Brain microvascular endothelial cell (primary cell): ENCODE measurements around the gene PLXNB1.
"Not testable (repeated sequence)": the region's sequence is repeated elsewhere in the genome, so short reads cannot be mapped to it uniquely, and the experiment has no call there.

Experiments
- DNase-seq: peaks from one replicate; pipeline ENCODE4 v3.0.0-alpha.2; 2020
- H3K27ac ChIP-seq: fragments of 250-450 bp; sonication (Bioruptor Pico); 2 replicates; pipeline ENCODE4 v1.5.1; 2020; ENCODE audit warnings: mild to moderate bottlenecking, moderate library complexity
- H3K27me3 ChIP-seq: fragments of 250-450 bp; sonication (Bioruptor Pico); replicated peaks from 2 replicates; pipeline ENCODE4 v1.5.1; 2020; ENCODE audit warnings: mild to moderate bottlenecking
- H3K36me3 ChIP-seq: fragments of 250-450 bp; sonication (Bioruptor Pico); replicated peaks from 2 replicates; pipeline ENCODE4 v1.5.1; 2020; ENCODE audit warnings: mild to moderate bottlenecking
- H3K4me3 ChIP-seq: 2 replicates; pipeline ENCODE4 v1.5.1; 2011; ENCODE audit warnings: low read depth, mild to moderate bottlenecking, control low read depth, low read length, moderate library complexity
- CTCF ChIP-seq: IDR thresholded peaks from 2 replicates; pipeline ENCODE4 v1.5.1; 2011; ENCODE audit warnings: low read depth, mild to moderate bottlenecking, moderate library complexity, low read length, control low read depth, inconsistent platforms; ENCODE audit errors: missing control alignments
- in situ Hi-C: cut with HindIII; loops from 2 replicates; pipeline ENCODE4 v1.10.0; 2017; ENCODE audit warnings: low sequenced_read_pairs, low pct_ligation_motif_present

Gene PLXNB1

DNA sequence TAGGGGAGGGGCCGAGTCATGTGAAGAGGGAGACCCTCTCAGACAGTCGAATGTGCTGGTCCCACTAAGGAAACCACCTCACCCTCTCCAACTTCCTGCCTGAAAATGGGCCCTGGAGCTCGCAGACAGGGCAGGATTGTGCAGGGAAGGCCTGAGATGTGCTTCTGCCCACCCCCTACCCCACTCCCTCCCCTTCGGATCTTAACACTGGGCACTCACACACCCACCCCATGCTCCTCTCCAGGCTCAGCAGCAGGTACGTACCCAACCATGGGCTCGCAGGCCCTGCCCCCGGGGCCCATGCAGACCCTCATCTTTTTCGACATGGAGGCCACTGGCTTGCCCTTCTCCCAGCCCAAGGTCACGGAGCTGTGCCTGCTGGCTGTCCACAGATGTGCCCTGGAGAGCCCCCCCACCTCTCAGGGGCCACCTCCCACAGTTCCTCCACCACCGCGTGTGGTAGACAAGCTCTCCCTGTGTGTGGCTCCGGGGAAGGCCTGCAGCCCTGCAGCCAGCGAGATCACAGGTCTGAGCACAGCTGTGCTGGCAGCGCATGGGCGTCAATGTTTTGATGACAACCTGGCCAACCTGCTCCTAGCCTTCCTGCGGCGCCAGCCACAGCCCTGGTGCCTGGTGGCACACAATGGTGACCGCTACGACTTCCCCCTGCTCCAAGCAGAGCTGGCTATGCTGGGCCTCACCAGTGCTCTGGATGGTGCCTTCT lies 36.7 kb upstream of the PLXNB1 start:
- Histone ChIP-seq H3K4me3 (peak overlapping the region; percentile 59), H3K36me3 (peaks cover 30% of the 10 kb centered on the region), H3K27ac (peak overlapping the region; percentile 100), H3K27me3 (no peaks in the 10 kb centered on the region)
- no peak for DNase-seq
- in situ Hi-C loops: no loop called here
- TF ChIP-seq CTCF: no peak

DNA sequence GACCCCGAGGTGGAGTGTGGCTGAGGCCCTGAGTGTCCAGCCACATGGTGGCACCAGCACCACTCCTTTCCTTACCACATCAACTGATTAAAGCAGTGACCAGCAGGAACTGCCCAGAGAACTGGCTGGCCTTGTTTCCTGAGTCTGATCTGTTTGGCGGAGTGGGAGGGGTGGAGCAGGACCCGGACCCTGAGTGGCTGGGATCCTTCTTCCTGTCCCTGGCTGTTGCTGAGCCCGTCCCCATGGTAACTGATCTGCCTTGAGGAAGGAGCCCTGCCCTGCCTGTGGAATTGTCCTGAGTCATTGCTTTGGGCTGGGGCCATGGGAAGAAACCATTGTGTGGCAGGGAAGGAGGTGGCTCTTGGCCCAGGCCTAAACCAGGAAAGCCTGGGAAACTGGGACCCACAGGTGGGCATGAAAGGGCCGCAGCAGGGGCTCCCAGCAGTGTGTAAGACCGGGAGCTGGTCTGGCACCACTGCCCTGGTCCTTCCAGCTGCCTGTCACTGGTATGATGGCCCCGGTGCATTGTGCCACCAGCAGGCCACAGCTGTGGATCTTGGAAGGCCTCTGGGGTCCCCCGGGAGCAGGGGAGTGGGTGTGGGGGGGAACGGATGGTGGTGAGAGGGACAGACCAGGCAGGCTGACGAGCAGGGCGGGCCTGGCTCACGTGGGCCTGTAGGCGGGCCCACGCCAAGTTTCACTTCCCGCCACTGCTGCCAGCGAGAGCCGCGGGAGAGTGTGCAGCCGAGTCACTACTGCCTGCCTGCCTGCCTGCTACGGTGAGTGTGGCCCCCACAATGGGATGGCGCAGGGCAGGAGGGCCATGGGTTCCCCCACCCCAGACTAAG lies 35.9 kb upstream of the PLXNB1 start:
- Histone ChIP-seq H3K4me3 (peak overlapping the region; percentile 59), H3K27ac (peak overlapping the region; percentile 100), H3K27me3 (no peaks in the 10 kb centered on the region), H3K36me3 (peaks cover 32% of the 10 kb centered on the region)
- DNase-seq: peak; percentile 100
- in situ Hi-C loops: no loop called here
- TF ChIP-seq CTCF: peak; percentile 81

DNA sequence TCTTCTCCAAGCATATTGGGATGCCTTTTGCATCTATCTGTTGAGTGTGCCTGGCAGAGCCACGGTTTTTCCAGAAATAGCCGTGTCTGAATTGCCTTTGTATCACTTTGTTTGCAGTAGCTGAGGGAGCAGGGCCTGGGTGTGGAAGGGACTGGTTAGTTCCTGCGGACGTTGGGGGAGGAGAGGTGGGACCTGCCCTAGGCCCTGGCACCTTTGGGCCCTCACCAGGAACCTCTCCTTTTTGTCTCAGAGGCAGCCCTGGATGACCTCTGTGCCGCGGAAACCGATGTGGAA lies 35.3 kb upstream of the PLXNB1 start:
- DNase-seq: no peak
- Histone ChIP-seq H3K27ac (peak overlapping the region; percentile 100), H3K4me3 (no peak overlapping the region), H3K36me3 (peaks cover 38% of the 10 kb centered on the region), H3K27me3 (no peaks in the 10 kb centered on the region)
- no peak for TF ChIP-seq CTCF
- in situ Hi-C loops: no loop called here

DNA sequence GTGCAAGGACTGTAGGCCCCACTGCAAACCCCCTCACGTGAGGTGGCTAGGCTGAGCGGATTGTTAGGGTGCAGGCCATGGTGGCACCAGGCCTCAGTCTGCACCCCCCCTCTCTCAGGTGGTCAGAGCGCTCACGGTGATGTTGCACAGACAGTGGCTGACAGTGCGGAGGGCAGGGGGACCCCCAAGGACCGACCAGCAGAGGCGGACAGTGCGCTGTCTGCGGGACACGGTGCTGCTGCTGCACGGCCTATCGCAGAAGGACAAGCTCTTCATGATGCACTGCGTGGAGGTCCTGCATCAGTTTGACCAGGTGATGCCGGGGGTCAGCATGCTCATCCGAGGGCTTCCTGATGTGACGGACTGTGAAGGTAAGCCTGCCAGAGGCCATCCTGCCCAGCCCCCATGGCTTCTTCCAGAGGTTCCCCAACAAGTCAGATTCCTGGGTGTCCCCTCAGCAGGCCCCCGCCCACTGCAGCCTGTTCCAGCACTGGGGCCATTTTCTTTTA lies 34.9 kb upstream of the PLXNB1 start:
- in situ Hi-C loops: no loop called here
- peak overlapping the region; percentile 100 for H3K27ac ChIP-seq

GRCh38 chr3:48463703-48464102 lies 33.8 kb upstream of the PLXNB1 start:
- peaks cover 32% of the 10 kb centered on the region for H3K36me3 ChIP-seq
- no peak for DNase-seq
- in situ Hi-C loops: no loop called here

More for the DNA sequence above, 34.9 kb upstream of the PLXNB1 start:
- no peak for DNase-seq
- Histone ChIP-seq H3K36me3 (peaks cover 38% of the 10 kb centered on the region), H3K27me3 (no peaks in the 10 kb centered on the region), H3K4me3 (no peak overlapping the region)
- TF ChIP-seq CTCF: no peak

DNA sequence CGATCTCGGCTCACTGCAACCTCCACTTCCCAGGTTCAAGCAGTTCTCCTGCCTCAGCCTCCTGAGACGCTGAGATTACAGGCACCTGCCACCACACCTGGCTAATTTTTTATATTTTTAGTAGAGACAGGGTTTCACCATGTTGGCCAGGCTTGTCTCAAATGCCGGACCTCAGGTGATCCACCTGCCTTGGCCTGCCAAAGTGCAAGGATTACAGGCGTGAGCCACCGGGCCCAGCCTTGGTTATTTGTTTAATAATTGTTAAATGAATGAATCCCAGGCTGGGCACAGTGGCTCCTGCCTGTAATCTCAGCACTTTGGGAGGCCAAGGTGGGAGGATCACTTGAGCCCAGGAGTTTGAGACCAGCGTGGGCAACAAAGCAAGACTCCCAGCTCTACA lies 31.9 kb upstream of the PLXNB1 start:
- H3K4me3 ChIP-seq, H3K27ac ChIP-seq, H3K27me3 ChIP-seq, in situ Hi-C loops, DNase-seq: not testable (repeated sequence)
- peaks cover 22% of the 10 kb centered on the region for H3K36me3 ChIP-seq

More at GRCh38 chr3:48463703-48464102, 33.8 kb upstream of the PLXNB1 start:
- no peak overlapping the region for H3K4me3 ChIP-seq
- no peak for TF ChIP-seq CTCF
- H3K27ac ChIP-seq: no peak overlapping the region
- H3K27me3 ChIP-seq: no peaks in the 10 kb centered on the region
